RWPE2 (cell line): Measurements from ENCODE around the gene PIN1.

ENCODE experiments used
- ATAC-seq: fragments of 200-7000 bp; cut with Tn5 transposase; 3 replicates; pipeline ENCODE4 v1.9.1; 2021; ENCODE audit warnings: low read depth
- DNase-seq: peaks from one replicate; pipeline ENCODE4 v3.0.0-alpha.2; 2020; ENCODE audit warnings: low spot score
- H3K27ac ChIP-seq: fragments of 450-650 bp; 2 replicates; pipeline ENCODE4 v1.5.1; 2017; ENCODE audit warnings: mild to moderate bottlenecking; ENCODE audit not compliant: poor library complexity, severe bottlenecking
- H3K27me3 ChIP-seq: fragments of 250-450 bp; sonication (Bioruptor Pico); 2 replicates; pipeline ENCODE4 v1.5.1; 2021; ENCODE audit warnings: mild to moderate bottlenecking, moderate library complexity; ENCODE audit not compliant: insufficient read depth, poor library complexity, severe bottlenecking
- H3K36me3 ChIP-seq: fragments of 250-450 bp; sonication (Bioruptor Pico); 2 replicates; pipeline ENCODE4 v1.5.1; 2020; ENCODE audit warnings: low read depth, mild to moderate bottlenecking, moderate library complexity
- H3K4me1 ChIP-seq: fragments of 250-450 bp; sonication (Bioruptor Pico); 2 replicates; pipeline ENCODE4 v1.5.1; 2021; ENCODE audit warnings: mild to moderate bottlenecking, moderate library complexity; ENCODE audit not compliant: insufficient read depth, poor library complexity, severe bottlenecking
- H3K4me3 ChIP-seq: fragments of 250-450 bp; sonication (Bioruptor Pico); 2 replicates; pipeline ENCODE4 v1.5.1; 2021; ENCODE audit warnings: mild to moderate bottlenecking, moderate library complexity; ENCODE audit not compliant: severe bottlenecking
- H3K9me3 ChIP-seq: fragments of 250-450 bp; sonication (Bioruptor Pico); 2 replicates; pipeline ENCODE4 v1.5.1; 2021; ENCODE audit warnings: mild to moderate bottlenecking, moderate library complexity; ENCODE audit not compliant: severe bottlenecking
- TF ChIP-seq, protein P1 (sequence below): fragments of 450-650 bp; IDR thresholded peaks from one replicate; pipeline ENCODE4 v1.5.1; 2017; ENCODE audit warnings: mild to moderate bottlenecking, moderate library complexity; ENCODE audit not compliant: poor library complexity, severe bottlenecking

The PIN1 gene

DNA sequence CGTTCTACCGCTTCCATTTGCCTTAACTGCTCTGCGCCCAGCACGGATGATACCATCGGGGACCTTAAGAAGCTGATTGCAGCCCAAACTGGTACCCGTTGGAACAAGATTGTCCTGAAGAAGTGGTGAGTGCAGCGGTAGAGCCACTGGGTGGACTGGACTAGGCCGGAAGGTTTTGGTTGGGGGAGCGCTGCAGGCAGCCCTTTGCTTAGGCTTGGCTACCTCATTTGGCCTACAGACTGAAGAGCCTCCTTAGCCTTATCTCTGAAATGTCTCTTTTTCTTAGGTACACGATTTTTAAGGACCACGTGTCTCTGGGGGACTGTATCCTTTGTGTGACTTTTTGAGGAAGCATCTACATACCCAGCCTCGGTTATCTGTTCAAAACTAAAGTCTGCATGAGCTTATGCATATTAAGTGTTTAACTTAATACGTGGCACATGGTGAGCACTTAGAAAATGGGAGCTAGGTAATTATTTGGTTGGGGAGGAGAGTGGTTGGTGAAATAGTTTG lies 6.5 kb upstream of the PIN1 start:
- no peaks in the 10 kb centered on the region for H3K27me3 ChIP-seq
- TF ChIP-seq, protein P1, sequence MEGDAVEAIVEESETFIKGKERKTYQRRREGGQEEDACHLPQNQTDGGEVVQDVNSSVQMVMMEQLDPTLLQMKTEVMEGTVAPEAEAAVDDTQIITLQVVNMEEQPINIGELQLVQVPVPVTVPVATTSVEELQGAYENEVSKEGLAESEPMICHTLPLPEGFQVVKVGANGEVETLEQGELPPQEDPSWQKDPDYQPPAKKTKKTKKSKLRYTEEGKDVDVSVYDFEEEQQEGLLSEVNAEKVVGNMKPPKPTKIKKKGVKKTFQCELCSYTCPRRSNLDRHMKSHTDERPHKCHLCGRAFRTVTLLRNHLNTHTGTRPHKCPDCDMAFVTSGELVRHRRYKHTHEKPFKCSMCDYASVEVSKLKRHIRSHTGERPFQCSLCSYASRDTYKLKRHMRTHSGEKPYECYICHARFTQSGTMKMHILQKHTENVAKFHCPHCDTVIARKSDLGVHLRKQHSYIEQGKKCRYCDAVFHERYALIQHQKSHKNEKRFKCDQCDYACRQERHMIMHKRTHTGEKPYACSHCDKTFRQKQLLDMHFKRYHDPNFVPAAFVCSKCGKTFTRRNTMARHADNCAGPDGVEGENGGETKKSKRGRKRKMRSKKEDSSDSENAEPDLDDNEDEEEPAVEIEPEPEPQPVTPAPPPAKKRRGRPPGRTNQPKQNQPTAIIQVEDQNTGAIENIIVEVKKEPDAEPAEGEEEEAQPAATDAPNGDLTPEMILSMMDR, result no peak
- peaks cover 25% of the 10 kb centered on the region for H3K36me3 ChIP-seq
- no peak overlapping the region for H3K27ac ChIP-seq
- peak overlapping the region; percentile 72 for H3K4me3 ChIP-seq
- H3K4me1 ChIP-seq, result no peaks in the 10 kb centered on the region
- no peak for ATAC-seq
- DNase-seq, result no peak
- no peaks in the 10 kb centered on the region for H3K9me3 ChIP-seq

DNA sequence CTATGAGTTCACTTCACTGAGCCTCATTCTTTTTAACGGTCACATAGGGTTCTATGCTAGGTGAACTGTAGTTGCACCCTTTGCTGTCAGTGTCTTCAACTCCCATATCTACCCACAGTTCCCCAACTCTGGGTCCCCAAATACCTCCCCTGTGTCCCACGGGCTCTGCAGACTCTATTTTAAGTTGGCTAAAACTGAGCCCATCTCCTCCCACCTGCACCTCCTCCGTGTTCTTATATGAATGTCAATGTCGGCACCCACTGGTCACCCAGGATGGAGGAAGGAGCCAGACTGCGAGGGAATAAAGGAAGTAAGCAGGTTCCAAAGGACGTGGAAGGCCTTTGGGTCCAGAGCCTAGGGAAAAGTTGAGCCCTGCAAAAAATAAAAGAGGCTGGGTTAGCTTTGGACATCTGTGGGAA lies 802 bp upstream of the PIN1 start:
- H3K4me1 ChIP-seq, result no peaks in the 10 kb centered on the region
- H3K4me3 ChIP-seq, result peak overlapping the region; percentile 71
- DNase-seq (no peak), ATAC-seq (no peak)
- no peak overlapping the region for H3K27ac ChIP-seq
- TF ChIP-seq, protein P1, result no peak
- H3K36me3 ChIP-seq, result peaks cover 28% of the 10 kb centered on the region
- H3K27me3 ChIP-seq, result no peaks in the 10 kb centered on the region
- H3K9me3 ChIP-seq, result no peaks in the 10 kb centered on the region

DNA sequence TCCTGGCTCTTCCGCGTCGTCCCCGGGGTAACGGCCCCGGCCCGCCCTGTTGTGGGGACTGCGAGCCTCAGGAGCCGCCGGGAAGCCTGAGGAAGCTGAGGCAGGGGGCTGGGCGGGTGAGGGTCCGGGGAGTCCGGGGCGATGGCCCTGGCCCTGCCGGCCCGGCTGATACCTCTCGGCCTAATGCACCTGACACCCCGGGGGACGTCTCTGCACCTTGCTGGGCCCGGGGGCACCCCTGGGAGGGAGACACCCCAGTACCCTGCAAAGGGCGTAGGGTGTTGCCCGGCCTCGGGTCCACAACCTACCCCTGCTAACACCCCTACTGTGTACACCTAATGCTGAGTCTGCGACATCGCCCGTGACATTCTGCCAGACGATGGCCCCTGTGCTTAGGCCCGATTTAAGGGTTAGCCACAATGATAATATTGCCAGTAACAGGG lies 410 bp downstream of the PIN1 start:
- Histone ChIP-seq H3K4me3 (peak overlapping the region; percentile 71), H3K4me1 (no peaks in the 10 kb centered on the region), H3K36me3 (peaks cover 28% of the 10 kb centered on the region), H3K27me3 (no peaks in the 10 kb centered on the region), H3K27ac (no peak overlapping the region), H3K9me3 (no peaks in the 10 kb centered on the region)
- TF ChIP-seq, protein P1, result no peak
- DNase-seq (no peak), ATAC-seq (peak; percentile 15)

DNA sequence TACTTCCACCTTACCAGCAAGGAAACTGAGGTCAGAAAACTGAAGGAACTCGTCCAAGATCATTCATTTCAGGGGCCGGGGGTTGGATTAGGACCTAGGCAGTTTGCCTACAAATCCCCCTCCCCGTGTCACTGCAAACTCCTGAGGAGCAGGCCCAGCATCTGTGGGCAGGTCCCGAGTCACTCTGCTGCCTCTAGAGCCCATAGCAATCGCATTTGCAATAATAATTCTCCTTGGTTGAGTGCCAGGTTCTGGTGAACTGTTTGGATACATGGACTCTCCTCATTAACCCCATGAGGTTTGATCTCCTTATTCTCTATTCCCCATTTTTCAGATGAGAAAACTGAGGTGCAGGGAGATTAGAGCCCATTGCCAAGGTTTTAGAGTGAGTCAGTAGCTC lies 903 bp downstream of the PIN1 start:
- Histone ChIP-seq H3K27me3 (no peaks in the 10 kb centered on the region), H3K4me3 (peak overlapping the region; percentile 71), H3K9me3 (no peaks in the 10 kb centered on the region), H3K36me3 (peaks cover 33% of the 10 kb centered on the region), H3K4me1 (no peaks in the 10 kb centered on the region), H3K27ac (no peak overlapping the region)
- DNase-seq, result no peak
- TF ChIP-seq, protein P1, result no peak
- no peak for ATAC-seq

DNA sequence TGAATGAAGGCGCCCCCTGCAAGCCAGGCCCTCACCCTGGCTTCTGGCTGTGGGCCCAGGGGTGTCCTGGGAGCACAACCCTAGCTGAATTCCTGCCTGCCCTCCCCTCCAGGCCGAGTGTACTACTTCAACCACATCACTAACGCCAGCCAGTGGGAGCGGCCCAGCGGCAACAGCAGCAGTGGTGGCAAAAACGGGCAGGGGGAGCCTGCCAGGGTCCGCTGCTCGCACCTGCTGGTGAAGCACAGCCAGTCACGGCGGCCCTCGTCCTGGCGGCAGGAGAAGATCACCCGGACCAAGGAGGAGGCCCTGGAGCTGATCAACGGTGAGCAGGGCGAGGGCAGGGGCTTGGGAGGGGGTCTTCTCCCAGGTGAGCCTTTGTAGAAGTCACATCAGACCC lies 3.2 kb downstream of the PIN1 start:
- TF ChIP-seq, protein P1, result no peak
- H3K4me3 ChIP-seq, result no peak overlapping the region
- H3K27ac ChIP-seq, result no peak overlapping the region
- peaks cover 44% of the 10 kb centered on the region for H3K36me3 ChIP-seq
- no peaks in the 10 kb centered on the region for H3K9me3 ChIP-seq
- no peak for DNase-seq
- no peak for ATAC-seq
- no peaks in the 10 kb centered on the region for H3K27me3 ChIP-seq
- H3K4me1 ChIP-seq, result no peaks in the 10 kb centered on the region
